ENCODE measurements around the gene FSHR. TPM values are rescaled to one million over a fixed set of nuclear protein-coding genes. Genes with fewer than 3 reads are reported as not detected.
A peak's percentile ranks its signal among the peaks of the same experiment; 100 is the strongest.

Gene FSHR
- total RNA-seq, 2 donors from 2014 or later, result 0.28 to 1.1 TPM

DNA sequence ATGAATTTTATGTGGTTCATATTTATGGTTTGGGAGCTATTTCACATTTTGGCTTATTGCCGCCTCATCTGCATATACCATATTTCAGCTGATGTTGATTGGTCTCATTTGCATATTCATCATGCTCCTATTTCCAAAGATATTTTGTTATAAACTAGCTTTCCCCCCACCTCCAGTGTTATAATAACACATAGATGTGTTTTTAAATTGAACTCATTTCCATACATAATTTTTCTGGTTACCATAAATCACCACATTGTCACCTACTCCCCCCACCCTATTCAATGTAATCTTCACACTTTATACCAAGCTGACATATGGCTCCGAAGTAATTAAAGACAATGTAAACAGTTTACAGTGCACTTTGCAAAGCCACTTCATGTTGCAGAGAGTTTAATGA is 101.2 kb downstream of the FSHR start:
- no peak overlapping the region for H3K4me3 ChIP-seq
- DNase-seq (ENCODE audit: low spot score), result no peak
- H3K4me1 ChIP-seq, result no peaks in the 10 kb centered on the region
- TF ChIP-seq CTCF (IDR thresholded peaks at IDR 0.05), result no peak
- no peaks in the 10 kb centered on the region for H3K27me3 ChIP-seq
- H3K36me3 ChIP-seq, result no peaks in the 10 kb centered on the region
- peaks cover 0 to 21% of the 10 kb centered on the region in 2 donors for H3K9me3 ChIP-seq
- no peak overlapping the region for H3K27ac ChIP-seq

GRCh38 chr2:49050265-49050664 is 104.0 kb downstream of the FSHR start:
- Histone ChIP-seq H3K27me3 (no peaks in the 10 kb centered on the region), H3K36me3 (no peaks in the 10 kb centered on the region), H3K27ac (no peak overlapping the region), H3K4me3 (no peak overlapping the region), H3K4me1 (no peaks in the 10 kb centered on the region), H3K9me3 (peaks cover 0 to 2% of the 10 kb centered on the region in 2 donors)
- no peak for DNase-seq (ENCODE audit: low spot score)
- TF ChIP-seq CTCF (IDR thresholded peaks at IDR 0.05), result no peak

- H3K36me3 ChIP-seq, result no peaks in the 10 kb centered on the region
- no peak overlapping the region for H3K27ac ChIP-seq
- no peak overlapping the region for H3K4me3 ChIP-seq
- peaks cover 0 to 8% of the 10 kb centered on the region in 2 donors for H3K4me1 ChIP-seq
- no peaks in the 10 kb centered on the region for H3K27me3 ChIP-seq
- no peak for DNase-seq (ENCODE audit: low spot score)
- no peaks in the 10 kb centered on the region for H3K9me3 ChIP-seq
- no peak for TF ChIP-seq CTCF (IDR thresholded peaks at IDR 0.05)
Observed at GRCh38 chr2:49049161-49049560, 105.2 kb downstream of the FSHR start.

DNA sequence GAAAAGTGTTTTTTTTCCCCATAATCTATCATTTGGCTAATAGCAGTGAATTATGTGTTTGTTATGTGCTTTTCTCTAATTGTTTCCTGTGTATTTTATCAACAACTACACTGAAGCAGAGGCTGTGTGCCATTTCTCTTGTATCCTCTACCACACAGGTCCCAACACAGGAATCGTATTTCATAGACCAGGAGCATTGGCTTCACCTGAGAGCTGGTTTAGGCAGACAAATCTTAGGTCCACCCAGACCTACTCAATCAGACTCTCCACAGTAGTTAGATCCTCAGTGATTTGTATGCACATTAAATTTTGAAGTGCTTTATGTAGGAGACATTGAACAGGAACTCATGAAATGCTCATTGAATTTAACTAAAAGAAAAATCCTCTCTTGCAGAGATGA is 109.2 kb downstream of the FSHR start:
- Histone ChIP-seq H3K9me3 (no peaks in the 10 kb centered on the region), H3K4me1 (peaks cover 0 to 10% of the 10 kb centered on the region in 2 donors), H3K4me3 (no peak overlapping the region), H3K36me3 (no peaks in the 10 kb centered on the region), H3K27ac (no peak overlapping the region), H3K27me3 (no peaks in the 10 kb centered on the region)
- DNase-seq (ENCODE audit: low spot score), result no peak
- no peak for TF ChIP-seq CTCF (IDR thresholded peaks at IDR 0.05)

DNA sequence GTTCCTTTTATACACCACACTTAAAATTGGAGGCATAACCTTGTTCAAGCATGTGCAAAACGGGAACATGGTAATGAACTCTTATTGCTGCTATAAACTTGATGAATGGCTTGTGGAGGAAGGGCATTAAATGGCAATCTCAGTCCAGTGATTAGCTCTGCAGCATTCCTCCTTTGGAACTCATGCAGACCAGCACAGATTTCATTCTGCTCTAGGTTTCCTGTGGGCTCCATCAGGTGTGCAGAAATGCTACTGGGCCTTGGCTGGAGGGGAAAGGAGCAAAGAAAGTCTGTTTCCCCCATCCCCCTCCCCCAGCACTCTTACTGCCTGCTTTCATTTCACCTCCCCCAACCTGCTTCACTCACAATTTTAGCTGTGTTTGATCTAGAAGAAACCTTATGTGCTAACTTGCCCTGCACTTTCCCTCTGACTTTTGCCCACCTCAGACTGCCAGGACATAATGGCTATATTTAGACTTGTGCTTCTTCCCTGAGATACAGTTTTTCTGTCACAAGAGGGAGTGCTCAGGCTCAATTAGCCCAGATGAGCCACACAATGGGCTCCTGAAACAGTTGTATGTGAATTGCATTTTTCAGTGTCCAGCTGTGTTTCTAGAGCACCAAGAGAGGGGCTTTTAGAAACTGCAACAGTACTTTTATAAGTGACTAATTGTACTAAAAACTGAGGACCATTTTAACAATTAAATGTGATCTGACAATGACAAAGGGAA is 109.8 kb downstream of the FSHR start:
- DNase-seq (ENCODE audit: low spot score), result no peak
- H3K27ac ChIP-seq, result no peak overlapping the region
- H3K4me3 ChIP-seq, result no peak overlapping the region
- H3K27me3 ChIP-seq, result no peaks in the 10 kb centered on the region
- H3K36me3 ChIP-seq, result no peaks in the 10 kb centered on the region
- TF ChIP-seq CTCF (IDR thresholded peaks at IDR 0.05), result peak; percentile 15 to 34
- peaks cover 0 to 10% of the 10 kb centered on the region in 2 donors for H3K4me1 ChIP-seq
- H3K9me3 ChIP-seq, result no peaks in the 10 kb centered on the region
